GM21825 (cell line): ENCODE data around the gene SELENOM.
"Not testable (repeated sequence)": the region's sequence is repeated elsewhere in the genome, so short reads cannot be mapped to it uniquely, and the experiment has no call there.

Source experiments
- ATAC-seq: cut with Tn5 transposase; IDR thresholded peaks from one replicate; pipeline ENCODE4 v1.9.1; 2021; ENCODE audit warnings: mild to moderate bottlenecking, moderate library complexity; ENCODE audit not compliant: unreplicated experiment

SELENOM gene

GRCh38 chr22:31133911-31134310 is 26.5 kb upstream of the SELENOM start:
- no peak for ATAC-seq

GRCh38 chr22:31130873-31131272 is 23.5 kb upstream of the SELENOM start:
- ATAC-seq = no peak

GRCh38 chr22:31128156-31128555 is 20.8 kb upstream of the SELENOM start:
- no peak for ATAC-seq

DNA sequence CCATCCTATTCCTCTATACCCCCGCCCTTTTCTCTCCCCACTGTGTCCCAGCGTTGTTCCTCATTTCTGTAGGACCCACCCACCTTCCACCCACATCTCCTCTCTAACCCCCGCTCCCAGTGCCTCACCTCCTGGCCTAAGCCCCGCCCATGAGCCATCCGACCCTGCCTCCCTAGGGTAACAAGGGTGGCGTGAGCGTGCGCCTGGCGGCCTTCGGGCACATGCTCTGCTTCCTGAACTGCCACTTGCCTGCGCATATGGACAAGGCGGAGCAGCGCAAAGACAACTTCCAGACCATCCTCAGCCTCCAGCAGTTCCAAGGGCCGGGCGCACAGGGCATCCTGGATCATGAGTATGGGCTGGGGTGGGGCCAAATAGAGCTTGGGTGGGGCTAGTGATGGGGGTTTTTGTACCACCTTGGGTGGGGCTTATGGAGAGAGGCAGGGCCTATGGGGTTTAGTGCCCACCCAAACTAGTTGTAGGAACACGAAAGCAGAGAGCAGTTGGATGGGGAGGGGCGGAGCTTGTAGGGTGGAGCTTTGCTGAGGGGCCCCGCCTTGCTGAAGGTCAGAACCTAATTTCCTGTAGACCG is 19.9 kb upstream of the SELENOM start:
- ATAC-seq = no peak

DNA sequence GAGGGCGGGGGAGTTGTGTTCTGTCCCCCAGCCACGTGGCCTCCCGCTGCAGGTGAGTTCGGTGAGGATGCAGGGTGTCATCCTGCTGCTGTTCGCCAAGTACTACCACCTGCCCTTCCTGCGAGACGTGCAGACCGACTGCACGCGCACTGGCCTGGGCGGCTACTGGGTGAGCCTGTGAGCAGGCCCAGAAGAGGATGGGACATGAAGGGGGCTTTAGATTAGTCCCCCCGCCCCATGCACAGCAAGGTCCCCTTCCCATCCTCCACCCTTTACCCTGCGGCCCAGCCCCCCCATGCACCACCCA is 19.5 kb upstream of the SELENOM start:
- ATAC-seq = no peak

DNA sequence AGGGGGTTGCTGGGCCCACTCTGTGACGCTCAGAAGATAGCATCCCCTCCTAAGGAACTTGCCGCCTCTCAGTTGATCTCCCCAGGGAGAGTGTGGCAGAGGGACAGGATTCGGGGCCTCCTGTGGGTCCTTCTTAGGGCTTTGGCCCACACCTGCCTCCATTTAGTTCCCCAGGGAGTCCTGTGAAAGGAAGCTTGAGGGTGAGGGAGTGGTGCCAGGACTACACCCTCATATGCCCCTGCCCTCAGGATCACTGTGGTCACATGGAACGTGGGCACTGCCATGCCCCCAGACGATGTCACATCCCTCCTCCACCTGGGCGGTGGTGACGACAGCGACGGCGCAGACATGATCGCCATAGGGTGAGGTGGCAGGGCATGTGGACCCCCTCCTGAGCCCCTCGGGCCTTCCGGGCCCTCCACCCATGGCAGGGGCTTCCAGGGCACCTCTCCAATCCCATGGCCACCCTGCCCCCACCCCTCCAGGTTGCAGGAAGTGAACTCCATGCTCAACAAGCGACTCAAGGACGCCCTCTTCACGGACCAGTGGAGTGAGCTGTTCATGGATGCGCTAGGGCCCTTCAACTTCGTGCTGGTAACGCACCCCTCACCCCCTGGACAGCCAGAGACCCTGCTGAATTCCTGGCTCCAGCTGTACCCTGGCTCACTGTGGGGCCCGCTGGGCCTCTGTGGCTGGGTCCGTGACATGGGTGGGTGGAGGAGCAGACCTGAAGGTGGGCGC is 18.9 kb upstream of the SELENOM start:
- ATAC-seq = no peak

- no peak for ATAC-seq
These were observed 18.3 kb upstream of the SELENOM start for GRCh38 chr22:31125521-31126117.

DNA sequence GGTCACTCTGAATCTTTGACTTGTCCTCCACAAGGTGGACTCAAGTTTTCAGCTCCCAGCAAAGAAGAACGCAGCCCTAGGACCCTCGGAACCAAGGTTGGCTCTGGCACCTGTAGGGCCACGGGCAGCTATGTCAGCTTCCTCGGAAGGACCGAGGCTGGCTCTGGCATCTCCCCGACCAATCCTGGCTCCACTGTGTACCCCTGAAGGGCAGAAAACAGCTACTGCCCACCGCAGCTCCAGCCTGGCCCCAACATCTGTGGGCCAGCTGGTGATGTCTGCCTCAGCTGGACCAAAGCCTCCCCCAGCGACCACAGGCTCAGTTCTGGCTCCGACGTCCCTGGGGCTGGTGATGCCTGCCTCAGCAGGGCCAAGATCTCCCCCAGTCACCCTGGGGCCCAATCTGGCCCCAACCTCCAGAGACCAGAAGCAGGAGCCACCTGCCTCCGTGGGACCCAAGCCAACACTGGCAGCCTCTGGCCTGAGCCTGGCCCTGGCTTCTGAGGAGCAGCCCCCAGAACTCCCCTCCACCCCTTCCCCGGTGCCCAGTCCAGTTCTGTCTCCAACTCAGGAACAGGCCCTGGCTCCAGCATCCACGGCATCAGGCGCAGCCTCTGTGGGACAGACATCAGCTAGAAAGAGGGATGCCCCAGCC is 17.6 kb upstream of the SELENOM start:
- no peak for ATAC-seq

- no peak for ATAC-seq
These were observed 16.9 kb upstream of the SELENOM start for GRCh38 chr22:31124290-31124689.

DNA sequence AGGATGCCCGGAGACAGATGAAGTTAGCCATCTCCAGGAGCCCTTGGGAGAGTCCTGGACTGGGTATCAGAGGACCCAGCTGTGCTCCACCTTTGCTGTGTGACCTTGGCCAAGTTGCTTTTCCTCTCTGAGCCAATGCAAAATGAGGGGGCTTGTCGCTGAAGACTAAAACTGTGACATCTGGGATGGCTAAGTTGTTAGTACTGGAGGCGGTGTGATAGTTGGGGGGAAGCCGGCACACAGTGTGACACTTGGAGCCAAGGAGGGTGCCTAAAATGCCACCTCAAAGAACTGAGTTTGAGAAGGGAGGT is 15.9 kb upstream of the SELENOM start:
- no peak for ATAC-seq

- no peak for ATAC-seq
These were observed 15.3 kb upstream of the SELENOM start, which contains the start of gene INPP5J for GRCh38 chr22:31122532-31123291. TSS of gene INPP5J (plus strand) at chr22:31122966. CDS start at chr22:31123015, 49 bp downstream.

DNA sequence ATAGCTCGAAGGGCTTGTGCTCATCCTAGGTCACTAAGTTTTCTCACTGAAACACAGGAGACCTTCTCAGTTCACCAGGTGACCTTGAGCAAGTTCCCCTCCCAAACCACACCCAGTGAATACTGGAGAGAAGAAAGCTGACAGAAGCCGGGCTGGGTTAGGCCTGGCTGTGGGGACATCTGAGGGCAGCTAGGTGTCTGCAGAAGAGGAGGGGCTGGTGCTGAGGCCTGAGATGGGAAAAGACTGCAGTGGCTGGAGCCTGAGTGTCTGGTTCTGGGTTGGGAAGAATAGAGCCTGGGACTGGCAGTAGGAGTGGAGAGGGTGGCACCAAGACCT is 14.8 kb upstream of the SELENOM start:
- ATAC-seq = no peak

DNA sequence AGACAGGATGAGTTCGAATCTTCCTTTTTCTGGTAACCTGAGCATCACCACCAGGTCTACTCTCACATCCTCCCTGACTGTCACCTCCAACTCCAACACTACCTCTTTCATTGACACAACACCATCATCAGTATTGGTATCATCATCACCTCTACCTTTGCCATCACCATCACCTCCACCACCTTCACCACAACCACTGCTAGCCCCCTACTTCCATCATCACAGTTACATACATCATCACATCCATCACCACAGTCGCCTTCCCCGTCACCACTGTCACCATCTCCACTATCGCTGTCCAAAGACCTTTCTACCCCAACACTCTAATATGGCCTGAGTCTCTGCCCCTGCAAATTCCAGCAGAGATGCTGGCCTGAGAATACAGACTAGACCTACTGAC is 14.0 kb upstream of the SELENOM start:
- no peak for ATAC-seq

- ATAC-seq = no peak
These were observed 13.3 kb upstream of the SELENOM start for GRCh38 chr22:31120642-31121041.

DNA sequence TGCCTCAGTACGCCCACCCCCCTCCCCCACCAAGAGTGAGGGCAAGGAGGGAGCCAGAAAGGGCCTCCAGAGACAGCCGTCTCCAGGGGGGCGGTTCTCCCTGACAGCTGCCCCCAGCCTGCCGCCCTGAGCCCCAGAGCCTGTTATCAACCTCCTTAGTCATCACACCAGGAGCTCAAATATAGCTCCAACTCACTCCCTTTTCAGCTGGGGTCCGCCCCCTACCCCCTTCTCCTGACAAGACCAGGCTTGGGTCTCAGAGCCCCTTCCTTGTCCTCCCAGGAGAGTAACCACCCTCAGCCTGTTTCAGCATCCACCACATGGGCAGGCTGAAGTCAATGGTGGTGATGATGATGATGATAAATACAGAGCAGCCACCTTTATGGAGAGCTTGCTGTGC is 12.9 kb upstream of the SELENOM start:
- ATAC-seq = no peak

GRCh38 chr22:31119026-31119717 is 11.8 kb upstream of the SELENOM start:
- no peak for ATAC-seq

- no peak for ATAC-seq
These were observed 10.9 kb upstream of the SELENOM start for GRCh38 chr22:31118046-31118820.

GRCh38 chr22:31112547-31113091 is 5.3 kb upstream of the SELENOM start:
- not testable (repeated sequence) for ATAC-seq

DNA sequence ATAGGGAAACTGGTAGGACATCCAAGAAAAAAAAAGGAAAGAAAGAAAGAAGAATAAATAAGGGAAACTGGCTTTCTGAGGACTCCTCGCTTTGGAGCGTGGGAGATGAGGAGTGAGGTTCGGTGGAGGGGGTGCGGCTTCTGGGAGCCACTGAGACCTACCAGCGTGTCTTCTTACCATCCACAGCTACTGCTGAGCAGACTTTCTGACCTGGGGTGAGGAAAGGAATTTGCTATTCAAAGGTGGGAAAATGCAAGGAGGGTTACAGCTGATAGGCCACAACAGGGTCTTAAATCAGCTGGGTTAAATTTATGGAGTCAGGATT is 488 bp upstream of the SELENOM start:
- peak; percentile 10 for ATAC-seq

GRCh38 chr22:31106731-31107177 is 614 bp downstream of the SELENOM start:
- ATAC-seq = no peak
